Measurements from ENCODE around the gene CACNA1D.

Gene CACNA1D

DNA sequence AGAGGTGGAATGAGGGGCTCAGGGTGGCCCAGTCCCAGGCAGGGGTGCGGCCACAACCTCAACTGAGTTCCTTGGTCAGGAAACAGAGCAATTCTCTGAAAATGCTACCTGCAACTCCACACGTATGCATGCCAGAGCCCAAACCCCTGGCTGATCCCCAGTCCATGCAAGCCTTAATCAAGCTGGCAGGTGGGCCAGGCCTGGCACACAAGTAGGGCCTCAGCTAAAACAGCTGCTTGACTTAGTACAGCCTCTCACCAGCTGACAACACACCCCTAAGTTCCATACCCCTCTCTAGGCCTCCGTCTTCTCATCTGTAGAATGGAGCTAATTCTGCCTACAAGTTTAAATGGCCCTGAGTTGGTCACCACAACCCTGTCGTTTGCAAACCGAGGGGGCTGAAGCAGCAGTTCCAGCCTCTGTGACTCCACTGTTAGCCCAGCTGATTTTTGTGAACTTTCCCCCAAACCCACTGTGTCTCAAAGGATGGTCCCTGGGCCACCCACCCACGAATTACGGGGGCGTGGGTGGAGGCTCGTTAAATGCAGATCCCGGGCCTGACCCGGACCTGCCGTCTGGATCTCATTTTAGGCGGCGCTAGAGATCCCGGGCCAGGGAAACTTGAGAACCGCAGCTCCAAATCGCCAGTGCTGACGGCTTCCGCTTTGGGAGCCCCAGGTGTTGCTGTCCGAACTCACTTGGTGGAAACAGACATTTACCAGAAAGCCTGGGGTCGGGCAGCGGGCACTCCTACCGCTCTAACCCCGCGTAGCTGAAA lies 350.9 kb downstream of the CACNA1D start:
- TF ChIP-seq, protein P1, sequence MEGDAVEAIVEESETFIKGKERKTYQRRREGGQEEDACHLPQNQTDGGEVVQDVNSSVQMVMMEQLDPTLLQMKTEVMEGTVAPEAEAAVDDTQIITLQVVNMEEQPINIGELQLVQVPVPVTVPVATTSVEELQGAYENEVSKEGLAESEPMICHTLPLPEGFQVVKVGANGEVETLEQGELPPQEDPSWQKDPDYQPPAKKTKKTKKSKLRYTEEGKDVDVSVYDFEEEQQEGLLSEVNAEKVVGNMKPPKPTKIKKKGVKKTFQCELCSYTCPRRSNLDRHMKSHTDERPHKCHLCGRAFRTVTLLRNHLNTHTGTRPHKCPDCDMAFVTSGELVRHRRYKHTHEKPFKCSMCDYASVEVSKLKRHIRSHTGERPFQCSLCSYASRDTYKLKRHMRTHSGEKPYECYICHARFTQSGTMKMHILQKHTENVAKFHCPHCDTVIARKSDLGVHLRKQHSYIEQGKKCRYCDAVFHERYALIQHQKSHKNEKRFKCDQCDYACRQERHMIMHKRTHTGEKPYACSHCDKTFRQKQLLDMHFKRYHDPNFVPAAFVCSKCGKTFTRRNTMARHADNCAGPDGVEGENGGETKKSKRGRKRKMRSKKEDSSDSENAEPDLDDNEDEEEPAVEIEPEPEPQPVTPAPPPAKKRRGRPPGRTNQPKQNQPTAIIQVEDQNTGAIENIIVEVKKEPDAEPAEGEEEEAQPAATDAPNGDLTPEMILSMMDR (IDR thresholded peaks at IDR 0.05; ENCODE audit: control extremely low read depth, extremely low read depth, low read depth, missing control alignments), result peak; percentile 3
- DNase-seq (ENCODE audit: extremely low spot score), result peak; percentile 64
- ChIA-PET CTCF (interaction anchor here (0.6 to 2.0 kb wide), 5 partner anchors 8 to 22 kb away, joined by 3 to 11 read pairs (median 3); no protein-coding TSS in a partner anchor), POLR2A (no interaction called here)

DNA sequence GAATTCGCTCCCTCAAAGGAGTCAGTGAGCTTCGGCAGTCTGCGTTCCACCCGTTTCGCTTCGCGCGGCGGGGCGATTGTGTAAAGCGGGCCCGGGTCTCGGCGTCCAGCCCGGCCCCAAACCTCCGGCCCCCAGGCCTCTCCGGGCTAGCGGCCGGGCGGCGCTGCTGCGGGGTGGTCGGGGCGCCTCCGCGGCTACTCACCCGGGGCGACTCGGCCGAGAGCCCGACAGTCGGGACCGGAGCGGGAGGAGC lies 351.4 kb downstream of the CACNA1D start:
- ChIA-PET CTCF (interaction anchor here (0.6 to 1.5 kb wide), 3 partner anchors 10 to 21 kb away, joined by 3 read pairs; no protein-coding TSS in a partner anchor), POLR2A (no interaction called here)
- TF ChIP-seq, protein P1 (IDR thresholded peaks at IDR 0.05; ENCODE audit: control extremely low read depth, extremely low read depth, low read depth, missing control alignments), result no peak
- no peak for DNase-seq (ENCODE audit: extremely low spot score)

- TF ChIP-seq, protein P1 (IDR thresholded peaks at IDR 0.05; ENCODE audit: control extremely low read depth, extremely low read depth, low read depth, missing control alignments), result no peak
- CTCF ChIA-PET, result interaction anchor here (0.6 to 1.5 kb wide), 3 partner anchors 11 to 21 kb away, joined by 3 read pairs; no protein-coding TSS in a partner anchor
- peak; percentile 68 for DNase-seq (ENCODE audit: extremely low spot score)
- POLR2A ChIA-PET, result no interaction called here
Observed at GRCh38 chr3:53846134-53846850, 351.9 kb downstream of the CACNA1D start, which contains the start of the genes CHDH and IL17RB. CHDH (minus strand) TSS chr3:53846419; CDS start chr3:53824008, 22,411 bp downstream. IL17RB (plus strand) TSS chr3:53846568; CDS start chr3:53846589, 21 bp downstream.

DNA sequence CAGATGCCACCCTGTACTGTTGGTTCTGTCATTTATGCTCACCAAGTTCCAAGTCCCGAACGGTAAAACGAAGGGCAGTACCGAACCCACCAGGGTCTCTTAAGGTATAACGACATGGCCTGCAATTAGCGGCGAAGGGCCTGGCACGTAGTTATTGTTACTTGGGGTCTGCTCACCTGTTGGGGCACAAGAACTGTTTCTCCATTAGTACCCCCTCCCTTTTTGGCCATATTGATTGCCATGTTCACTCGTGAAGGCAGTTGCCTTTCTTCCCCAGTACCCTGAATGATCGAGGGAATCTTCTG lies 352.4 kb downstream of the CACNA1D start:
- ChIA-PET CTCF (interaction anchor here (1.6 kb wide), 1 partner anchor 10 kb away, joined by 4 read pairs; no protein-coding TSS in a partner anchor), POLR2A (no interaction called here)
- no peak for DNase-seq (ENCODE audit: extremely low spot score)
- TF ChIP-seq, protein P1 (IDR thresholded peaks at IDR 0.05; ENCODE audit: control extremely low read depth, extremely low read depth, low read depth, missing control alignments), result no peak

DNA sequence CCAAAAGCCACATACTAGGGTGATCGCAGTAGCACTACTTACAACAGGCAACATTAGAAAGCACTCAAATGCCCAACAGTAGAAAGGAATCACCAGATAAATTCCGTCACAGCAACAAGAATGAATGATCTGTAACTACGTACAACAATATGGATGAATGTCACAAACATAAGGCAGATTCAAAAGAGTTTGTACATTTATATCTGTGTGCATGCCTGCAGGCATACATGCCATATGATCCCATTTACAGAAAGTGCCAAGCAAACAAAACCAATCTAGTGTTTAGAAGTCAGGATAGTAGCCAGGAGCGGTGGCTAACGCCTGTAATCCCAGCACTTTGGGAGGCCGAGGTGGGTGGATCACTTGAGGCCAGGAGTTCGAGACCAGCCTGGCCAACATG lies 355.5 kb downstream of the CACNA1D start:
- TF ChIP-seq, protein P1 (IDR thresholded peaks at IDR 0.05; ENCODE audit: control extremely low read depth, extremely low read depth, low read depth, missing control alignments), result no peak
- POLR2A ChIA-PET, result no interaction called here
- DNase-seq (ENCODE audit: extremely low spot score), result no peak
- CTCF ChIA-PET, result no interaction called here

GRCh38 chr3:53850895-53851294 lies 356.5 kb downstream of the CACNA1D start:
- no peak for DNase-seq (ENCODE audit: extremely low spot score)
- ChIA-PET POLR2A (no interaction called here), CTCF (interaction anchor here (0.9 to 1.4 kb wide), 2 partner anchors 21 to 141 kb away, joined by 3 read pairs; no protein-coding TSS in a partner anchor)
- TF ChIP-seq, protein P1 (IDR thresholded peaks at IDR 0.05; ENCODE audit: control extremely low read depth, extremely low read depth, low read depth, missing control alignments), result no peak

Measured in GM10248 (cell line).